DOHH2 (cell line): ENCODE data around the gene CCDC85C.

Source experiments
- CTCF ChIP-seq: fragments of 200-600 bp; sonication (generic); IDR thresholded peaks from one replicate; pipeline ENCODE4 v1.5.1; 2014; ENCODE audit warnings: antibody characterized with exemption, mild to moderate bottlenecking, low read depth, low read length; ENCODE audit not compliant: poor library complexity, severe bottlenecking
- EZH2phosphoT487 ChIP-seq: fragments of 200-600 bp; sonication (generic); IDR thresholded peaks from 2 replicates; pipeline ENCODE4 v1.6.1; 2017; ENCODE audit warnings: borderline replicate concordance, mild to moderate bottlenecking, antibody characterized with exemption, low read length, moderate library complexity, mixed read lengths

GRCh38 chr14:99524804-99525698 lies 79.0 kb downstream of the CCDC85C start:
- no peak for TF ChIP-seq EZH2phosphoT487
- no peak for TF ChIP-seq CTCF
